Measurements from ENCODE around the gene PTPN3. TPM values are rescaled to one million over a fixed set of nuclear protein-coding genes. Genes with fewer than 3 reads are reported as not detected.

Gene PTPN3
- total RNA-seq, 2 donors from 2014 or later: 1.7 to 2.1 TPM

GRCh38 chr9:109331353-109331752 is 166.8 kb downstream of the PTPN3 start:
- no peak for DNase-seq (ENCODE audit: low spot score)
- intact Hi-C loops (cut with DNase I): no loop called here

DNA sequence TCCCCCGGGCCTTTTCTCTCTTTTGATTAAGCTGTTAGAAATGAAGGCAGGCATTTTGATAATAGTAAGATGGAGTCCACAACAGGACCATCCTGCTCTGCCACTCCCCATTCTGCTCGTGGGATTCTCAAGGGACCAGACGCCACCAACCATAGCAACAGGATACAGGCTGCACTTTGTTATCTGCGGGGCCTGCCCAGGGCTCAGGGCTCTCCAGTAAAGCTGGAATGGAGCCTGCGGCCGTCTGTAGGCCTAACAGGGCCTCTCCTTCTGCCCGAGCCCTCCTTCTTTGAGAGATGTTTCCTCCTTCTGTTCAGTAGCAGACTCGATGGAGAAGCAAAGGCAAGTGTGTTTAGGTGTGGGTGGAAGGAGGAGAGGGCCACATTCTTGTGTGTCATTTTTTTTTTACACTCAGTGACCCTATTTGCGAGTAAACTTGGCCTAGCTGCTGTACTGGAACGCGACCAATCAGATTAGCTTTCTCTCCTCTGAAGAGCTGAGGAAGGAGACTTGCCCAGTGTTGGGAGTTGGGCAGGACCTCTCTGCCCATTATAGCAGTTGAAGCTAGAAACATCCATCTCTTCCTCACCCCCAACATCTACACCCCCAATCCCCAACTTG is 168.4 kb downstream of the PTPN3 start:
- no peak for DNase-seq (ENCODE audit: low spot score)
- intact Hi-C loops (cut with DNase I): no loop called here

DNA sequence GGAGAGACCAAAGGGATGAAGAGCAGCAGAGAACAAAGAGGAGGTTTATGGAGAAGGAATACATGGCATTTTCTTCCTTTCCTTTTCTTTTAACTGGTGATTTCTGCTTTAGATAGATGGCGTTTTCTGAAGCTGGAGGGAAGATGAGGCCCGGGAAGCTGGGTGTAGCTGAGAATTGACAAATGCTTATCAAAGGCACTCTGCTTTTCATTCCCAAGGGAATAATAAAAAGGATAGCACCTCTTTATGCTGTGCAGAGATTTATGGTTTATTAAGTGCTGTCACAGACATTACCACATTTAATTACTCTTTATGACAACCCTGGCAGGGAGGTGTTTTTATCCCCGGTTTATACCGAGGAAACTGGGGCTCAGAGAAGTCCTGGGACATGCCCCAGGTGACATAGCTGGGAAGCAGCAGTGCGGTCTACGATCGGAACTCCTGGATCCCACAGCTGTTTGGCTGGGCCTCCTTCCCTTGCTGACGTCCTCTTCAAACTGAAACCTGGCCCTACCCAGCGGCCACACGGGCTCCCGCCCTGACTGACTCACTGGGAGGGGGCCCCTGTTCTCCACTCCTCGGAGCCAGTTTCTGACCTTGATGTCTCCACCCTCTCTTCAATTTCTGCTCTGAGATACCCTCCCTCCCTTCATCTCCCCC is 169.0 kb downstream of the PTPN3 start:
- DNase-seq (ENCODE audit: low spot score): peak; percentile 89
- intact Hi-C loops (cut with DNase I): no loop called here

Small RNA genes lying within 50 kb of the gene (microRNA-seq; reads per million reads assigned to microRNA genes)
- 0 reads per million in 2 donors for gene MIR3927 (ENCODE audit: borderline microRNAs expressed in 2 of 2)

Other genes starting within 250 kb of the PTPN3 start
- under 1 TPM; 0.28 to 0.62 TPM for gene EPB41L4B, start 177.2 kb downstream of the PTPN3 start, total RNA-seq